AG04450 (cell line): ENCODE measurements around the gene CD200. TPM values are rescaled to one million over a fixed set of nuclear protein-coding genes. Genes with fewer than 3 reads are reported as not detected.
"Not testable (repeated sequence)": the region's sequence is repeated elsewhere in the genome, so short reads cannot be mapped to it uniquely, and the experiment has no call there.

Experiments
- CTCF ChIA-PET: fragments of 300-600, 350-600 bp; formaldehyde crosslinking; extraction: SDS; loops from one replicate; lab custom pipeline; 2022; ENCODE audit warnings: antibody characterized with exemption, inconsistent platforms; lab: Charles Lee
- POLR2A ChIA-PET: fragments of 350-600 bp; formaldehyde crosslinking; extraction: SDS; loops from one replicate; lab custom pipeline; 2021; ENCODE audit warnings: antibody characterized with exemption, inconsistent platforms; lab: Yijun Ruan, JAX
- DNase-seq: peaks from one replicate; pipeline ENCODE4 v3.0.0-alpha.2; 2011; ENCODE audit warnings: low read depth, low spot score
- H3K27ac ChIP-seq: one replicate; pipeline ENCODE4 v1.5.1; 2012; ENCODE audit warnings: low read depth, low read length, control low read depth
- H3K27me3 ChIP-seq: one replicate; pipeline ENCODE4 v1.6.0; 2012; ENCODE audit warnings: low read length; ENCODE audit not compliant: control insufficient read depth, insufficient read depth
- H3K4me3 ChIP-seq: 2 replicates; pipeline ENCODE4 v1.5.1; 2011; ENCODE audit warnings: mild to moderate bottlenecking, low read depth, low read length, control low read depth
- H3K9me3 ChIP-seq: 2 replicates; pipeline ENCODE4 v1.5.1; 2012; ENCODE audit warnings: low read length; ENCODE audit not compliant: control insufficient read depth, insufficient read depth
- polyA plus RNA-seq: library from polyadenylated mRNA; depleted of rRNA; stranded (reverse); fragments of >200 nt; gene quantifications from 2 replicates; pipeline ENCODE4 v1.2.3, GENCODE V29; 2011
- TF ChIP-seq, protein P1 (sequence below): IDR thresholded peaks from 2 replicates; pipeline ENCODE4 v1.5.1; 2011; ENCODE audit warnings: low read depth, low read length, control low read depth, inconsistent platforms

Gene CD200
- polyA plus RNA-seq, 1 experiment = 3.4 TPM

DNA sequence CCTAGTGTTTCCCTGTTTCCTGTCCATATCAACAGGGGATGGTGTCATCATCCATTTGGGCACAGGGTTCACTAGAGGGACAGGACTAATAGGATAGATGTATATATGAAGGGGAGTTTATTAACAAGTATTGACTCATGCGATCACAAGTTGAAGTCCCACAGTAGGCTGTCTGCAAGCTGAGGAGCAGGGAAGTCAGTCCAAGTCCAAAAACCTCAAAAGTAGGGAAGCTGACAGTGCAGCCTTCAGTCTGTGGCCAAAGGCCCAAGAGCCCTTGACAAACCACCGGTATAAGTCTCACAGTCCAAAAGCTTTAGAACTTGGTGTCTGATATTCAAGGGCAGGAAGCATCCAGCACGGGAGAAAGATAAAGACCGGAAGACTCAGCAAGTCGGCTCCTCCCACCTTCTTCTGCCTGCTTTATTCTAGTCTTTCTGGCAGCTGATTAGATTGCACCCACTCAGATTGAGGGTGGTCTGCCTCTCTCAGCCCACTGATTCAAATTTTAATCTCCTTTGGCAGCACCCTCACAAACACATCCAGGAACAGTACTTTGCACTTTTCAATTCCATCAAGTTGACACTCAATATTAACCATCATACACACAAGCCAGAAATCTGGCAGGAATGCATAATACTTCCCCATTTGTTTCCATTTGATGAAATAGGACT is 43.4 kb downstream of the CD200 start:
- Histone ChIP-seq H3K4me3 (no peak overlapping the region), H3K27me3 (no peaks in the 10 kb centered on the region), H3K27ac (no peak overlapping the region), H3K9me3 (no peaks in the 10 kb centered on the region)
- ChIA-PET CTCF (no interaction called here), POLR2A (no interaction called here)
- TF ChIP-seq, protein P1, sequence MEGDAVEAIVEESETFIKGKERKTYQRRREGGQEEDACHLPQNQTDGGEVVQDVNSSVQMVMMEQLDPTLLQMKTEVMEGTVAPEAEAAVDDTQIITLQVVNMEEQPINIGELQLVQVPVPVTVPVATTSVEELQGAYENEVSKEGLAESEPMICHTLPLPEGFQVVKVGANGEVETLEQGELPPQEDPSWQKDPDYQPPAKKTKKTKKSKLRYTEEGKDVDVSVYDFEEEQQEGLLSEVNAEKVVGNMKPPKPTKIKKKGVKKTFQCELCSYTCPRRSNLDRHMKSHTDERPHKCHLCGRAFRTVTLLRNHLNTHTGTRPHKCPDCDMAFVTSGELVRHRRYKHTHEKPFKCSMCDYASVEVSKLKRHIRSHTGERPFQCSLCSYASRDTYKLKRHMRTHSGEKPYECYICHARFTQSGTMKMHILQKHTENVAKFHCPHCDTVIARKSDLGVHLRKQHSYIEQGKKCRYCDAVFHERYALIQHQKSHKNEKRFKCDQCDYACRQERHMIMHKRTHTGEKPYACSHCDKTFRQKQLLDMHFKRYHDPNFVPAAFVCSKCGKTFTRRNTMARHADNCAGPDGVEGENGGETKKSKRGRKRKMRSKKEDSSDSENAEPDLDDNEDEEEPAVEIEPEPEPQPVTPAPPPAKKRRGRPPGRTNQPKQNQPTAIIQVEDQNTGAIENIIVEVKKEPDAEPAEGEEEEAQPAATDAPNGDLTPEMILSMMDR = no peak
- DNase-seq = no peak

DNA sequence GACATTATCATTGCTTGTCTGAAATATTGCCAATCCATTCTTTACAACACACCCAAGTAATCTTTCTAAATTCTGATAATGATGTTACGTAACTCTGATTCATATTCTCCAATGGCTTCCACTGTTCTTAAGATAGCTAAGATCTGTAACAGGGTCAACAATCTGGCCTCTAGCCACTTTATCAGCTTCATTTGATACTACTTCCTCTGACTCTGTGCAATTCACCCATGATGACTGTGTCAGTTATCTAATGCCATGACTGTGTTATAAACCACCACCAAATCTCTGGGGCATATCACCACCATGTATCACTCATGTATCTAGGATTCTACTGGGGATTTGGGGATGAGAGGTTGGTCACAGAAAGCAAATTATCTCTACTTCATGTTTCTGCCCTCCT is 44.0 kb downstream of the CD200 start:
- TF ChIP-seq, protein P1 = no peak
- H3K27ac ChIP-seq = no peak overlapping the region
- ChIA-PET POLR2A (no interaction called here), CTCF (no interaction called here)
- H3K9me3 ChIP-seq = no peaks in the 10 kb centered on the region
- no peaks in the 10 kb centered on the region for H3K27me3 ChIP-seq
- H3K4me3 ChIP-seq = no peak overlapping the region
- DNase-seq = no peak

DNA sequence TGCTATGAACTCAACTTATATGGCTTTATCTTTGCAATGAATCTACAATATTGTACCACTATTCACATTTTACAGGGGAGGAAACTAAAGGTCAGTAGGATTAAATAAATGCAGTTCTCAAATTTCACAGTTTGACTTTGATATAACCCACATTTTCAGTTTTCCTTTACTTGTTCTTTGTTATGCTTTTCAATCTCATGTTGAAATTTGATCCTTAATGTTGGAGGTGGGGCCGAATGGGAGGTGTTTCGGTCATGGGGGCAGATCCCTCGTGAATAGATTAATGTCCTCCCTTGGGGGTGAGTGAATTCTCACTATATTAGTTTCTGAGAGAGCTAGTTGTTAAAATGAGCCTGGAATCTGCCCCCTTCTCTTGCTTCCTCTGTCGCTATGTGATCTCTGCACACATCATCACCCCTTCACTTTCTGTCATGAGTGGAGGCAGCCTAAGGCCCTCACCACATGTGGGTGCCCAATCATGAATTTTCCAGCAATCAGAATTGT is 44.7 kb downstream of the CD200 start:
- Histone ChIP-seq H3K27ac (no peak overlapping the region), H3K9me3 (no peaks in the 10 kb centered on the region), H3K4me3 (no peak overlapping the region), H3K27me3 (no peaks in the 10 kb centered on the region)
- ChIA-PET CTCF (no interaction called here), POLR2A (no interaction called here)
- TF ChIP-seq, protein P1 = no peak
- DNase-seq = no peak

DNA sequence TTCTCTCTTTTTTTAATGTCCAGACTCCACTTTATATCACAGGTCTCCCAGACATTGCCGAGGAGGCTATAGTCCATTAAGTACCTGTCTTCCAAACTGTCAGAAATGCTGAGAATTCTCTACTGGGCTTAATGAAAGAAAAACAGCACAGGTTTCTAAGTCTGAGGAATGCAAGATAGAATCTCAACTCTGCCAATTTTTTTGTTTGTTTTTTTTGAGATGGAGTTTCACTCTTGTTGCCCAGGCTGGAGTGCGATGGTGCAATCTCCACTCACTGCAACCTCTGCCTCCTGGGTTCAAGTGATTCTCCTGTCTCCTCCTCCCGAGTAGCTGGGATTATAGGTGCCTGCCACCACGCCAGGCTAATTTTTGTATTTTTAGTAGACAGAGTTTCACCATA is 45.4 kb downstream of the CD200 start:
- H3K27me3 ChIP-seq, DNase-seq, H3K4me3 ChIP-seq, CTCF ChIA-PET, H3K9me3 ChIP-seq: not testable (repeated sequence)
- POLR2A ChIA-PET = interaction anchor here (0.6 to 1.5 kb wide), 2 partner anchors 13 to 17 kb away, joined by 3 to 7 read pairs; no protein-coding TSS in a partner anchor
- peak overlapping the region; percentile 88 for H3K27ac ChIP-seq

DNA sequence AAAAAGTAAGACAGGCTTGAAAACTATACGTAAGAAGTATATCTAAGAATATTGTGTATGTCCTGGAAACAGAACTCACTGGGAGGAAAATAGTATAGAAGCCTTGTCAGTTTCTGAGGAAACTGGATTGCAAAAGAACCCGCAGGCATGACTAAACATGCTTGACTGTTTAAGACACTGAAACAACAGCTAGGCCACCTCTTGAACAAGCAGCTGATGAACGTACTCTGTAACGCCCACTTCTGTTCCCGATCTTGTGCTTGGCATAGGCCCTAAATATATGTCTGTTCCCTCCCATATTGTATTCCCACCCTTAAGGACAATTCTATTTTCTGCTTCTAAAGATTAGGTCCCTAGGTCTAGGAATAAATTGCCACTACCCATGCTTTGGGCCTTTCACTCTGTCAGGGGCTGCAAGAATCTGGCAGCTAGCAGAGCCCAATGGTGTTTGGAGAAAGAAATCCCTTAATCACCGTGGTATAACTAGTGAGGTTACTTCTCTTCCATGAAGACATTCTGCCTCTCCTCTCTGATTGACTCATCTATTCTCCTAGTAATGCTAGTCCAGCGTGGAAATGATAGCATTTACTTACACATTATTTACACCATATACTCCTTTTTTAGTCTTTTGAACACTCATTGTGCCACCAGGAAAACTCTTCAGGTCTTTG is 46.2 kb downstream of the CD200 start:
- ChIA-PET CTCF (no interaction called here), POLR2A (interaction anchor here (0.6 to 1.5 kb wide), 3 partner anchors 12 to 46 kb away, joined by 3 to 7 read pairs (median 3); partner anchors contain the start of gene CD200)
- TF ChIP-seq, protein P1 = no peak
- peak; percentile 75 for DNase-seq
- Histone ChIP-seq H3K27ac (peak overlapping the region; percentile 88), H3K27me3 (no peaks in the 10 kb centered on the region), H3K9me3 (no peaks in the 10 kb centered on the region), H3K4me3 (no peak overlapping the region)
